GM10847 (cell line): ENCODE data around the gene METTL26.

Experiments
- POLR2A ChIP-seq: IDR thresholded peaks from 2 replicates; pipeline ENCODE4 v1.6.1; 2011; ENCODE audit not compliant: insufficient read length; ENCODE audit errors: extremely low read depth

METTL26 gene

DNA sequence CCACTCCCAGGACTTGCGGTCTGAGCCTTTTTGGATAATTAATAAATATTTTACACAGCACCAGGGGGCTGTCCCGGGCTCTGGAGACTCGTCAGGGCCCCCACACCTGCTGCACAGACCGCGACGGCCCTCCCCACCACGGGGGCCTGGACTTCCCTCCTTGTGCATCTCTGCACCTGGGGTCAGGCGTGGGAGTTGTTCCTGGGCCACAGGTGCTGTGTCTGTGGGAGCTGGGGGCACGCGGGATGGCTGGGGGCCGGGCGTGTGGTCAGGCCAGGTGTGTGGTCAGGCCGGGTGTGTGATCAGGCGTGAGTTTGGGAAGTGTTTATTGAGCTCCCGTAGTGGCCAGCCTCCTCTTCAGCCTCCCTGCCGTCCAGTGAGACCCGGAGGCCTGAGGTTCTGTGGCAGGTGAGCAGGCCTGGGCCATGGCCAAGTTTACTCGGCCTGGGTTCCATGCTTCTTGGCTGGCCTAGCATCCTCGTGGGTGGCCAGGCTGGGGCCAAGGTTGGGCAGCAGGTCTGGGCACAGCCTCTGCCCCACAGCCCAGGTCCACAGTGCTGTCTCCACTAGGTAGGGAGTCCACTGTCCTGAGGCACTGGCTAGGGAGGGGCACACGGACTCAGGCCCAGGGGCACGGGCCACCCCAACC is 42.2 kb upstream of the METTL26 start:
- no peak for TF ChIP-seq POLR2A

DNA sequence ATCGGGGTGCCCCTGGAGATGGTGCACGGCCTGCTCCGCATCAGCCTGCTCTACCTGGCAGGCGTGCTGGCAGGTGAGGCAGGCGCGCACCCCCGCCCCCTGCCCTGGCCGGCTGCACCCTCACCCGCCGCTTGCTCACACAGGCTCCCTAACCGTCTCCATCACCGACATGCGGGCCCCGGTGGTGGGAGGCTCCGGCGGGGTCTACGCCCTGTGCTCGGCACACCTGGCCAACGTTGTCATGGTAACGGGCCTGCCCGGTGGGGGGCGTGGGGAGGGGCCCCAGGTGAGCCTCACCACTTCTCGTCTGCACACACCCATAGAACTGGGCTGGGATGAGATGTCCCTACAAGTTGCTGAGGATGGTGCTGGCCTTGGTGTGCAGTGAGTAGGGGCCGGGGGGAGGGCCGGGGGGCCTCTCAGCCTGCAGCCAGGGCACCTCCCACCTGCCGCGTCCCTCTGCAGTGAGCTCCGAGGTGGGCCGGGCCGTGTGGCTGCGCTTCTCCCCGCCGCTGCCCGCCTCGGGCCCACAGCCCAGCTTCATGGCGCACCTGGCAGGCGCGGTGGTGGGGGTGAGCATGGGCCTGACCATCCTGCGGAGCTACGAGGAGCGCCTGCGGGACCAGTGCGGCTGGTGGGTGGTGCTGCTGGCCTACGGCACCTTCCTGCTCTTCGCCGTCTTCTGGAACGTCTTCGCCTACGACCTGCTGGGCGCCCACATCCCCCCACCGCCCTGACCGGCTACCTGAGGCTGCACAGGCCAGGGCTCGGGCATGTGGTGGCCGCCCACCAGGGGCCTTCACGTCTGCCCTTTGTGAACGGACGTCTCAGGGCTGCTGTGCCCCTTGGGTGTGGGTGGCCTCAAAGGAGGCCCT is 41.4 kb upstream of the METTL26 start:
- no peak for TF ChIP-seq POLR2A

DNA sequence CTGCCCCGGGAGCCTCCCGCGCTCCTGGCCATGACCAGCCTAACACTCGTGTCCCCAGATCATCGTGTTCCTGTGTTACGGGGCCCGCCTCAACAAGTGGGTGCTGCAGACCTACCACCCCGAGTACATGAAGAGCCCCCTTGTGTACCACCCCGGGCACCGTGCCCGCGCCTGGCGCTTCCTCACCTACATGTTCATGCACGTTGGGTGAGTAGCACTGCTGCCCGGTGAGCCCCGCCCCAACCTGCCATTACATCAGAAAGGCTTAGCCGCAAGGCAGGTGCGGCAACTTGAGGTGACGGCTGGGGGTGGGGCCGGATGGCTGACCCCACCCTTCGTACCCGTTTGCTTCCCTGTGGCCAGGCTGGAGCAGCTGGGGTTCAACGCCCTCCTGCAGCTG is 40.8 kb upstream of the METTL26 start:
- TF ChIP-seq POLR2A: no peak

DNA sequence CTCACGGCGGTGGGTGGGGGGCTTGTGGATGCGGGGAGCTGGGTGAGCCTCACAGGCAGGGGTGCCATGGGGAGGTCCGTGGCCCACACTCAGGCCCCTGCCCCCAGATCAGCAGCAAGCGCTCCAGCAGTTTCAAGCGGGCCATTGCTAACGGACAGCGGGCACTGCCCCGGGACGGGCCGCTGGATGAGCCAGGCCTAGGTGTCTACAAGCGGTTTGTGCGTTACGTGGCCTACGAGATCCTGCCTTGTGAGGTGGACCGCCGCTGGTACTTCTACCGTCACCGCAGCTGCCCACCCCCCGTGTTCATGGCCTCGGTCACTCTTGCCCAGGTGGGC is 40.4 kb upstream of the METTL26 start:
- no peak for TF ChIP-seq POLR2A

DNA sequence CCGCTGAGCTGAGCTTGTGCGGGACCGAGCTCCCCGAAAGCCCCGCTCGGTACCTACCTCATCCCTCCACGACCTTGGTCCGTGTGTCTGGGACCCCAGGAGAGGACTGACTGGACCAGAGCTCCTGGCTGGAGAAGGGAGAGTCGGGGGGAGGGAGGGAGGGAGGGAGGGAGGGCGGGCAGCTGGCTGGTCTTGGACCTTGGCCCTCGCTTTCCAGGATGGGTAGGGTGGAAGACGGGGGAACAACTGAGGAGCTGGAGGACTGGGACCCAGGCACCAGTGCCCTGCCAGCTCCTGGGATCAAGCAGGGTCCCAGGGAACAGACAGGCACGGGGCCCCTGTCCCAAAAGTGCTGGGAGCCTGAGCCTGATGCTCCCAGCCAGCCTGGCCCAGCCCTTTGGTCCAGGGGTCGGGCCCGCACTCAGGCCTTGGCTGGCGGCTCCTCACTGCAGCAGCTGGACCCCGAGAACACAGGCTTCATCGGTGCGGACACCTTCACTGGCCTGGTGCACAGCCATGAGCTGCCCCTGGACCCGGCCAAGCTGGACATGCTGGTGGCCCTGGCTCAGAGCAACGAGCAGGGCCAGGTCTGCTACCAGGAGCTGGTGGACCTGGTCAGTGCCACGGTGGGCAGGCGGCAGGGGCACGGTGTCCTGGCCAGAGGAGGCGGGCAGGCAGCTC is 39.9 kb upstream of the METTL26 start:
- TF ChIP-seq POLR2A: no peak

DNA sequence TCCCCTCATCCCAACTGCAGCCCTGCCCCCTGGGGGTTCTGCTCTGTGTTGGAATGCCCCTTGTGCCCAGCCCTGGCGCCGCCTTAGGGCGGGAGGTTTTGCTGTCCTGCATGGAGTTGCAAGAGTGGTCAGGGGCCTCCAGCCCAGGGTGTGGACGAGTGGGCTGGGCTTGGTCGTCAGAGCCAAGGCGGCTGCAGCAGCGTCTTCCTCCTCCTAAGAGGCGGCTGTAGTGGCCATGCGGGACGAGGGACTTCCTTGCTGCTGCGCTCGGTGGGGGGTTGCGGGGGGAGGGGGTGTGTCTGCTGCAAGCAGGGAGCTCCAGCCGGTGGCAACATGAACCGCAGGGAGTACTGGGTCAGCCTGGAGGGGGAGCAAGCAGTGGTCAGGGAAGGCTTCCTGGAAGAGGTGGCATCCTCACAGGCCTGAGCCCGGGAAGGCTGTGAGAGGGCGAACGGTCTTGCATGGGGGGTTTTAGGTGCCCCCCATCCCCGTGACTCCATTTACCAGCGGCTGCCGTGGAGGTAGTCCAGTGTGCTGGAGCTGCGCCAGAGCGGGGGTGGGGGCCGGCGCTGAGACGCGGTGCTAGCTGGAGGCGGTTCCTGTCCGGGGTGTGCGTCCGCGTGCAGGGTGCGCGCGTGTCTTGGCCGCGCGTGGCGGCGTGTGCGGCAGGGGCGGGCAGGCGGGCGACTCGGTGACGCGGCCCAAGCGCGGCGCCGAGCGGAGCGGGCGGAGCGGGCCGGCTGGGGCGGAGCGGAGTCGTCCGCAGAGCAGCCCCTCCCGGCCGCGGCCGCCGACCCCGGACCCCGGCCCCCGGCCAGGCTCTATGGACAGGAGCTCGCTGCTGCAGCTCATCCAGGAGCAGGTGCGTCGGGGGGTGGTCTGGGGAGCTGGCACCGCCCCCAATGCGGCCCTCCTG is 39.1 kb upstream of the METTL26 start, which contains the start of gene RHBDL1:
TSS of gene RHBDL1 (plus strand) at position 704 of the 916 bp plus-strand sequence. CDS start at position 824, 120 bp downstream.
- TF ChIP-seq POLR2A: no peak

DNA sequence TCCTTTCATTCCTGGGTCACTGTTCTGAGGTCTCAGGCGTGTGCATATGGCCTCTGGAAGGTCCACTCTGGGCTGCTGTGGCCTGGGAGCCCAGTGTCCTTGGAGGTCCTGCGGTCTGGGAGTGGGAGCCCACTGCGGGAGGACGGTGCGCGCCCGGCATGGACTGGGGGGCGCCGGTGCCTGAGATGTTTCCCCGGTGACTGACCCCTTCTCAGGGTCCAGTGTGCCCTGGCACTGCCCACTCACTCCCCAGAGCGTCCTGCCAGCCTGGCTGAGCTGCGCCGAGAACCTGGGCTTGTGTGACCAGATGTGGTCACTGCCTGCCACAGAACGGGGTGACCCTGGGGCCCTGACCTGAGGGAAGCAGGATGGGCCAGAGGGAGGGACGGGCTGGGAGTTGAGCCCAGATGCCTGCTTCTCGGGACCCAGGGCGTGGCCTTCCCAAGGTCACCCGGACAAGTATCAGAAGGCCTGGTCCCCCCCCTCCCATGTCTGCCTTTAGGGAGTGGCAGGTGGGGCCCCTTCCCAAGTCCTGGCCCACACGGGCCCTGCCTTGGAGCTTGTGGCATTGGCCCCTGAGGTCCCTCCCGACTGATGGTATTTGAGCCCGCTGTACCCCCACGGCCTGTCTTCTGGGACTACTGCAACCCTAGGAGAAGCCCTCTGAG is 38.2 kb upstream of the METTL26 start:
- no peak for TF ChIP-seq POLR2A

DNA sequence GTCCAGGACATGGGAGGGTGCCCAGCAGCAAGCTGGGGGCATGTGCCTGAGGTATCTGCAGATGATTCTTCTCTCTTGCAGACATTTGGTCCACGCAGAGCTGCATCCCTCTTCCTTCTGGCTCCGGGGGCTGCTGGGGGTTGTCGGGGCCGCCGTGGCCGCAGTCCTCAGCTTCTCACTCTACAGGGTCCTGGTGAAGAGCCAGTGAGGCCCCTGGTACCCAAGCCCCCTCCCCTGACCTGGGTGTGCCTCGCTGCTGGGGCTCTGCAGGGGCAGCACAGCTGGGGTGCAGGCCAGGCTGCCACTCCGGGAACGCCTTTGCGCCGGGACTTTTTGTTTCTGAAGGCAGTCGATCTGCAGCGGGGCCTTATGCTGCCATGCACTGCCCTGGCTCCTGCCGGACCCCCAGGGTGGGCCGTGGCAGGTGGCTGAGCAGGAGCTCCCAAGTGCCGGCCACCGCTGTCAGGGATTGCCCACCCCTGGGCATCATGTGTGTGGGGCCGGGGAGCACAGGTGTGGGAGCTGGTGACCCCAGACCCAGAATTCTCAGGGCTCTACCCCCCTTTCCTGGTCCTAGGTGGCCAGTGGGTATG is 37.4 kb upstream of the METTL26 start:
- no peak for TF ChIP-seq POLR2A

DNA sequence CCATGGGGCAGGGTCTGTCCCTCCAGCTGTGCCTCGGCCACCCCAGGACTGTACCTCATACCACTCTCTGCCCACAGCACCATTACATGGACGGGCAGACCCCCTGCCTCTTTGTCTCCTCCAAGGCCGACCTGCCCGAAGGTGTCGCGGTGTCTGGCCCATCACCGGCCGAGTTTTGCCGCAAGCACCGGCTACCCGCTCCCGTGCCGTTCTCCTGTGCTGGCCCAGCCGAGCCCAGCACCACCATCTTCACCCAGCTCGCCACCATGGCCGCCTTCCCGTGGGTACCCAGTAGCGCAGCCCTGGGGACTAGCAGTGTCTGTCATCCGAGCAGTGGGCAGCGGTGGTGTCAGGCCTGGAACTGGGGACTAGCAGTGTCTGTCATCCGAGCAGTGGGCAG is 36.7 kb upstream of the METTL26 start:
- no peak for TF ChIP-seq POLR2A

DNA sequence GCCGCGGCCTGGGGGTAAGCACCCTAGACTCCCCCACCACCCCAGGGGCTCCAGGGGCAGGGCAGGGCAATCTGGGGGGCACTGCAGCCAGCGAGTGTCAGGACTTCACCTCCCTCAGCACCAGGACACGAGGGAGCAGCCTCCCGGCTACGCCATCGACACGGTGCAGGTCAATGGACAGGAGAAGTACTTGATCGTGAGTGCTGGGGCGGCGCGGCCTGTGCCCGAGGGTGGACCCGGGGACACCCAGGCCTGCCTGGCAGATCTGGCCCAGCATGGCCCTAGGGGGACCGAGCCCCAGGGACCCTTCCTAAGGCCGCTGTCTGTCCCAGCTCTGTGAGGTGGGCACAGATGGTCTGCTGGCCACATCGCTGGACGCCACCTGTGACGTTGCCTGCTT is 36.3 kb upstream of the METTL26 start:
- TF ChIP-seq POLR2A: no peak

DNA sequence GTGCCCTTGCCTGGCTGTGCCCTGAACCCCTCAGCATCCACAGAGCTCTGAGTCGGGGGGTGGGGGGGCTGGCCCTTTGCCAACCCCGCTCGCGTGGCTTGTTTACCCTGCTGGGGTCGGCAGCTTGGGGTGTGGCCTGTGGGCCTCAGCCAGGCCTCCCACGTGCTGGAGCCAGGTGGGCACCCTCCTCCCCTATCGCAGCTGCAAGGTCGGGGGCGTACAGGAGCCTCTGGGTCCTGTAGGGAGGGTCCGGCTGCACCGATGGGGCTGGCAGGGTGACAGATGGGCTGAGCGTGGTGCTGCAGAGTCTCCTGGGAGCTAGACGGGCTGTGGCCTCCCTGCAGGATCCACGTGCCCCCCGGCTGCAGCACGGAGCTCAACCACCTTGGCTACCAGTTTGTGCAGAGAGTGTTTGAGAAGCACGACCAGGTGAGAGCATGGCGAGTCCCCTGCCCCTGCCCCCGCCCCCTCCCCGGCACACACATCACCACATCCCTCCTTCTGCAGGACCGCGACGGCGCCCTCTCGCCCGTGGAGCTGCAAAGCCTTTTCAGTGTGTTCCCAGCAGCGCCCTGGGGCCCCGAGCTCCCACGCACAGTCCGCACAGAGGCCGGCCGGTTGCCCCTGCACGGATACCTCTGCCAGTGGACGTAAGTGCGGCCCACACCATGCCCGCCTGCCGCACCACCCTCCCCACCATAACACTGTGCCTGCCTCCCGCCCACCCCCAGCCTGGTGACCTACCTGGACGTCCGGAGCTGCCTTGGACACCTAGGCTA is 35.4 kb upstream of the METTL26 start:
- no peak for TF ChIP-seq POLR2A

DNA sequence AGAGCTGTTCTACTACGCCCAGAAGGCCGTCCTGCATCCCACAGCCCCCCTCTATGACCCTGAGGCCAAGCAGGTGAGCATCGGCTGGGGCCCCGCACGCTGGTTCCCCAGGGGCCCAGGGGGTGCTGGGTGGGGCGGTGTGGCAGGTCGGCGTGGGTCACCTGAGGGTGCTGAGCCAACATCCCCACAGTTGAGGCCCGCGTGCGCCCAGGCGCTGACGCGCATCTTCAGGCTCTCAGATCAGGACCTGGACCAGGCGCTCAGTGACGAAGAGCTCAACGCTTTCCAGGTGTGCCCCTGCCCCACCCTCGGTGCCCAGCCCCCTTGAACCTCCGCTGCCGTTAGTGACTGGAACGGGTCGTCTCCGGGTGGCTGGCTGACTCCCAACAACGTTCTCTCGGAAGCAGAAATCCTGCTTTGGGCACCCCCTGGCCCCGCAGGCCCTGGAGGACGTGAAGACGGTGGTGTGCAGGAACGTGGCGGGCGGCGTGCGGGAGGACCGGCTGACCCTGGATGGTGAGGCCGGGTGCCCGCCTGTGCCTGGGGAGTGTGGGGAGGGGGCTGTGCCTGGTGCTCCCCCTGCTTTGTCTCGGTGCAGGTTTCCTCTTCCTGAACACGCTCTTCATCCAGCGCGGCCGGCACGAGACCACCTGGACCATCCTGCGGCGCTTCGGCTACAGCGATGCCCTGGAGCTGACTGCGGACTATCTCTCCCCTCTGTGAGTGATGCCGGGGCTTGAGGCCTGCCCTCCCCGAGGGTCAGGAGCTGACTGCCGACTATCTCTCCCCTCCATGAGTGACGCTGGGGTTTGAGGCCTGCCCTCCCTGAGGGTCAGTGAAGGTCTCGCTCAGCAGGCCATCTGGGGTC is 34.6 kb upstream of the METTL26 start:
- no peak for TF ChIP-seq POLR2A
